Testis (tissue), 3 donors: ENCODE results near the gene HSPD1. TPM values are rescaled to one million over a fixed set of nuclear protein-coding genes. Genes with fewer than 3 reads are reported as not detected.
A peak's percentile ranks its signal among the peaks of the same experiment; 100 is the strongest.

Source experiments
- DNase-seq: peaks from one replicate; pipeline ENCODE4 v3.0.0-alpha.2; 2019
- H3K27ac ChIP-seq, 2 donors: fragments of 200-600 bp; sonication (generic); one replicate each; pipeline ENCODE4 v1.5.1; 2019
- H3K27me3 ChIP-seq: fragments of 200-600 bp; sonication (generic); one replicate; pipeline ENCODE4 v1.5.1; 2019
- H3K36me3 ChIP-seq: fragments of 200-600 bp; sonication (generic); one replicate; pipeline ENCODE4 v1.5.1; 2017; ENCODE audit warnings: low read depth; ENCODE audit errors: missing control alignments
- H3K4me1 ChIP-seq: fragments of 200-600 bp; sonication (generic); one replicate; pipeline ENCODE4 v1.5.1; 2019
- H3K4me3 ChIP-seq, 2 donors: fragments of 200-600 bp; sonication (generic); one replicate each; pipeline ENCODE4 v1.5.1; 2017 to 2019
- H3K9me3 ChIP-seq: fragments of 200-600 bp; sonication (generic); one replicate; pipeline ENCODE4 v1.5.1; 2017
- CTCF ChIP-seq, 3 experiments: fragments of 450-650 bp in 2 of 3; fragments of 200-600 bp in 1 of 3; sonication (generic) in 1 of 3; IDR thresholded peaks; one replicate each; pipeline ENCODE4 v1.5.1; 2016 to 2019; ENCODE audit warnings: antibody characterized with exemption in 3 of 3, mild to moderate bottlenecking in 2 of 3, moderate library complexity in 1 of 3
- POLR2A ChIP-seq: fragments of 450-650 bp; IDR thresholded peaks from one replicate; pipeline ENCODE4 v1.6.1; 2017; ENCODE audit warnings: antibody characterized with exemption, mild to moderate bottlenecking, moderate library complexity
- WGBS, 2 donors: methylation state at CpG; one replicate each; pipeline ENCODE4 v1.1.5; 2018; 5-methylcytosine and 5-hydroxymethylcytosine counted together
- intact Hi-C: fragments of 100-400 bp; cut with DNase I; formaldehyde crosslinking; loops from one replicate; pipeline ENCODE4 v1.15.1; 2023; ENCODE audit warnings: low total_unique reads
- polyA plus RNA-seq: library from polyadenylated mRNA; stranded (reverse); fragments of 350-450 nt; fragmentation: Illumina TruSeq; extraction: RNeasy Lipid Tissue Mini Kit (QIAGEN cat#74804); gene quantifications from one replicate; pipeline ENCODE4 v1.2.3, GENCODE V29; 2014; ENCODE audit warnings: low read depth, low replicate concordance; ENCODE audit not compliant: insufficient read depth
- total RNA-seq, 2 donors: library from RNA; depleted of rRNA; stranded (reverse); fragments of >200 nt; gene quantifications; one replicate each; pipeline ENCODE4 v1.2.3, GENCODE V29; 2016

Gene HSPD1
- total and polyA plus RNA-seq, 3 donors from 2014 or later = 107 to 121 (median 111) TPM

GRCh38 chr2:197539734-197540133, 40.1 kb upstream of the HSPD1 start:
- 73 to 82% methylated on average over 1 of the region's 1 CpG for WGBS, 2 donors
- intact Hi-C loops = no loop called here
- Histone ChIP-seq H3K27me3 (no peaks in the 10 kb centered on the region), H3K27ac (no peak overlapping the region), H3K4me1 (no peaks in the 10 kb centered on the region), H3K4me3 (no peak overlapping the region), H3K9me3 (no peaks in the 10 kb centered on the region), H3K36me3 (no peaks in the 10 kb centered on the region)
- no peak for DNase-seq
- TF ChIP-seq CTCF (IDR thresholded peaks at IDR 0.05) = no peak

- Histone ChIP-seq H3K27me3 (no peaks in the 10 kb centered on the region), H3K4me3 (no peak overlapping the region), H3K4me1 (no peaks in the 10 kb centered on the region), H3K9me3 (no peaks in the 10 kb centered on the region), H3K27ac (no peak overlapping the region), H3K36me3 (no peaks in the 10 kb centered on the region)
- DNase-seq = no peak
- 29 to 55% methylated on average over 2 of the region's 2 CpGs for WGBS, 2 donors
- TF ChIP-seq CTCF (IDR thresholded peaks at IDR 0.05) (no peak), POLR2A (no peak)
- intact Hi-C loops = no loop called here
These were observed 38.8 kb upstream of the HSPD1 start for GRCh38 chr2:197538412-197538811.

GRCh38 chr2:197517150-197517549, 17.5 kb upstream of the HSPD1 start:
- H3K27ac ChIP-seq = peak overlapping the region in 1 of 2 donors; percentile 99
- H3K36me3 ChIP-seq = no peaks in the 10 kb centered on the region
- peaks cover 7% of the 10 kb centered on the region for H3K4me1 ChIP-seq
- TF ChIP-seq CTCF (IDR thresholded peaks at IDR 0.05) (no peak), POLR2A (no peak)
- H3K27me3 ChIP-seq = no peaks in the 10 kb centered on the region
- H3K9me3 ChIP-seq = no peaks in the 10 kb centered on the region
- H3K4me3 ChIP-seq = peak overlapping the region; percentile 98 to 100
- no peak for DNase-seq
- intact Hi-C loops = no loop called here
- 23 to 29% methylated on average over 2 of the region's 2 CpGs for WGBS, 2 donors

GRCh38 chr2:197516393-197516761, 16.7 kb upstream of the HSPD1 start:
- Histone ChIP-seq H3K27ac (peak overlapping the region; percentile 98 to 99), H3K4me3 (peak overlapping the region; percentile 98 to 100), H3K4me1 (peaks cover 7% of the 10 kb centered on the region), H3K36me3 (no peaks in the 10 kb centered on the region), H3K9me3 (no peaks in the 10 kb centered on the region), H3K27me3 (no peaks in the 10 kb centered on the region)
- no peak for TF ChIP-seq CTCF (IDR thresholded peaks at IDR 0.05)
- peak; percentile 54 for DNase-seq
- intact Hi-C loops = no loop called here
- WGBS, 2 donors = 0% methylated on average over 8 to 17 of the region's 17 CpGs

GRCh38 chr2:197515739-197516392, 16.2 kb upstream of the HSPD1 start, which contains the start of gene MOB4:
TSS of gene MOB4 (plus strand) at chr2:197516066. CDS start at chr2:197516087, 21 bp downstream.
- peaks cover 7% of the 10 kb centered on the region for H3K4me1 ChIP-seq
- intact Hi-C loops = no loop called here

More at GRCh38 chr2:197515739-197516392, 16.2 kb upstream of the HSPD1 start, which contains the start of gene MOB4:
- peak; percentile 96 for DNase-seq
- no peaks in the 10 kb centered on the region for H3K36me3 ChIP-seq
- WGBS, 2 donors = 0% methylated on average over 18 to 65 of the region's 66 CpGs
- peak within 1 kb of the TSS; percentile 98 to 100 for H3K4me3 ChIP-seq
- H3K27me3 ChIP-seq = no peaks in the 10 kb centered on the region
- TF ChIP-seq CTCF (IDR thresholded peaks at IDR 0.05) (peak in 1 of 3 experiments; percentile 2), POLR2A (peak; percentile 93)
- H3K9me3 ChIP-seq = no peaks in the 10 kb centered on the region
- H3K27ac ChIP-seq = peak within 1 kb of the TSS; percentile 98 to 99
